GM12864 (cell line): ENCODE results near the gene ZBTB33.

ENCODE experiments used
- DNase-seq: peaks from one replicate; pipeline ENCODE4 v3.0.0-alpha.2; 2011; ENCODE audit warnings: low read depth
- H3K4me3 ChIP-seq: 2 replicates; pipeline ENCODE4 v1.5.1; 2011; ENCODE audit warnings: mild to moderate bottlenecking, low read depth, low read length, control low read depth
- TF ChIP-seq, protein P1 (sequence below): IDR thresholded peaks from 2 replicates; pipeline ENCODE4 v1.5.1; 2011; ENCODE audit warnings: low read depth, mild to moderate bottlenecking, moderate library complexity, low read length, control low read depth, inconsistent platforms; ENCODE audit errors: missing control alignments

Gene ZBTB33

DNA sequence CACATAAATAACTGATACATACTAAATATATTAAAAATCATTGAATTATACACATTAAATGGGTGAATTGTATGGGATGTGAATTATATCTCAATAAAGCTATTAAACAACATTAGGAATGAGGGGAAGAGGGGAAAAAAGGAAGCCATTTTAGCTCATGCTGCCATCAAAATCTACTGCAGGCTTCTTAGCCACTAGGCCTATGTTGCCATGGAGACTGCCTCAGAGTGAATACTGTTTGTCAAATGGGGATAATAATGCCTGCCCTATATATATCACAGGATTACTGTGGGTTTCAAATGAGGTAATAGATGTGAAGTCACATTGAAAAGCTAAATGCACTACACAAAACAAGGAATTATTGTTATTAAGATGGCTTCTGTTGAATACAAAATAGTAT is 39.5 kb downstream of the ZBTB33 start:
- H3K4me3 ChIP-seq = no peak overlapping the region
- DNase-seq = no peak
- TF ChIP-seq, protein P1, sequence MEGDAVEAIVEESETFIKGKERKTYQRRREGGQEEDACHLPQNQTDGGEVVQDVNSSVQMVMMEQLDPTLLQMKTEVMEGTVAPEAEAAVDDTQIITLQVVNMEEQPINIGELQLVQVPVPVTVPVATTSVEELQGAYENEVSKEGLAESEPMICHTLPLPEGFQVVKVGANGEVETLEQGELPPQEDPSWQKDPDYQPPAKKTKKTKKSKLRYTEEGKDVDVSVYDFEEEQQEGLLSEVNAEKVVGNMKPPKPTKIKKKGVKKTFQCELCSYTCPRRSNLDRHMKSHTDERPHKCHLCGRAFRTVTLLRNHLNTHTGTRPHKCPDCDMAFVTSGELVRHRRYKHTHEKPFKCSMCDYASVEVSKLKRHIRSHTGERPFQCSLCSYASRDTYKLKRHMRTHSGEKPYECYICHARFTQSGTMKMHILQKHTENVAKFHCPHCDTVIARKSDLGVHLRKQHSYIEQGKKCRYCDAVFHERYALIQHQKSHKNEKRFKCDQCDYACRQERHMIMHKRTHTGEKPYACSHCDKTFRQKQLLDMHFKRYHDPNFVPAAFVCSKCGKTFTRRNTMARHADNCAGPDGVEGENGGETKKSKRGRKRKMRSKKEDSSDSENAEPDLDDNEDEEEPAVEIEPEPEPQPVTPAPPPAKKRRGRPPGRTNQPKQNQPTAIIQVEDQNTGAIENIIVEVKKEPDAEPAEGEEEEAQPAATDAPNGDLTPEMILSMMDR = no peak

DNA sequence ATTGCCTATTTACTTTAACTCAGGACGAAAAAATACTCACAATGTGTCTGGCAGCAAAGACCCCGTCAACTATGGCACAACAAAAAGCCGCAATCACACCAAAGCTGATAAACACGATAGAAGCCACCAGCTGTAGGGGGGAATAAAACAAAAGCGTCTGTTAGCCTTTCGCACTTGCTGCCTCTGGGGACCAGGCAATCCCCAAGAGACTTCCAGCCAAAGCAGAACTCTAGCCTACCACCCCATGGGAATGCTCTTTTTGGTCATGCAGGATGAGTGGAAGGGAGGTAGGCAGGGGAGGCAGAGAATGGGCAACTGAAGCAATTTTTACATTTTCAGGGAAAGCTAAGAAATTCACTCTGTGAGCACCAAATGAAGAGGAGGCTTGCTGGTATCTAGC is 40.6 kb downstream of the ZBTB33 start:
- DNase-seq = no peak
- H3K4me3 ChIP-seq = no peak overlapping the region
- TF ChIP-seq, protein P1 = no peak

DNA sequence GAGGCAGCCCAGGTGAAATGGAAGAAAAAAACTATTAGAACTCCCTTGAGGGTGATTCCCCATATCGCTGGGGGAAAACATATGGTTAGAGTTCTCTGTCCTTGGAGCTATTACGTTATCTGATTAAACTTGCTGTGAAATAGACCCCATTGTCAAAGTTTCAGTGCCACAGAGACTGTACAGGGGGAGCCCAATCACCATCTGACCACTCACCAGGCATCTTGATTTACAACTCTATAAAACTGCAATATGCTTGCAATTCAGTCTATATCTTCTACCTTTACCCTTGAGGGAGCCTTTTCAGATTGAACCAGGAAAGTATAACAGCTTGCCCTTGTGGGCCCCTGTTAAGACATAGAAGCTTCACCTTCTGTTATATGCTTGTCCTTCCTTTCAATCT is 42.4 kb downstream of the ZBTB33 start:
- no peak overlapping the region for H3K4me3 ChIP-seq
- TF ChIP-seq, protein P1 = no peak
- no peak for DNase-seq

DNA sequence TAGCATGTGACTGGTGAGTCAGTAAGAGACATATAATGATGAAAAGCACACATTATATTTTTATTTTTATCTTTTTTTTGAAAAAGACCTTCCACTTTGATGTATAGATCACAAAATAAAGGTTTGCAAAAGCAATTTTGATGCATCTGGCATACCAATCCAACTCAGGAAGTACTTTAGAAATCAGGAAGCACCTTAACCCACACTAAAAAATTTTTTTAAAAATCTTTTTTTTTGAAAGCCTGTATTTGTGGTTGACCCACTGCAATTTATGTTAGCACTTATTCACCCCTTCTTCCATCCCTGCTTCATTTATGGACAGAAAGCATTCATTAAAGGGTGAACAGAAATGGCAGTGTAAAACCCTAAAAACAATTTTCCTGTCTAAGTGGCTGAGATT is 44.0 kb downstream of the ZBTB33 start:
- H3K4me3 ChIP-seq = no peak overlapping the region
- DNase-seq = no peak
- TF ChIP-seq, protein P1 = no peak

DNA sequence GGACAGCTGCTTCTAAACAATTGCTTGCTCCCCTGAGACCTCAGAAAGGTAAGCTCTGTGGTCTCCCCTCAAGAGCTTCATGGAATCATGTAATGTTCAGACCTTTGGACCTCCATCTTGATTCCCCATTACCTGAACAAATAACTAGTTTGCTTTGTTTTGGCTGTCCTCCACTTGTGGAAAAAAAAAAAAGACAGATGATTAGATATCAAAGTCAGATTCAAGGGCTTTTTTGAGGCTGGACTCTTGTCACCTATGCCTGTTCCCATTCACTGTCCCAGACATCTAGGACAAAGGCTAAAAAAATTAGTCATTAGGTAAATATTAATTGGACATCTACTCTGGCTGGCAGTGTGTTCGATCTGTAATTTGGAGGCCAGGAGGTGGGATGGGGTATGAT is 47.3 kb downstream of the ZBTB33 start:
- no peak overlapping the region for H3K4me3 ChIP-seq
- DNase-seq = no peak
- TF ChIP-seq, protein P1 = no peak

DNA sequence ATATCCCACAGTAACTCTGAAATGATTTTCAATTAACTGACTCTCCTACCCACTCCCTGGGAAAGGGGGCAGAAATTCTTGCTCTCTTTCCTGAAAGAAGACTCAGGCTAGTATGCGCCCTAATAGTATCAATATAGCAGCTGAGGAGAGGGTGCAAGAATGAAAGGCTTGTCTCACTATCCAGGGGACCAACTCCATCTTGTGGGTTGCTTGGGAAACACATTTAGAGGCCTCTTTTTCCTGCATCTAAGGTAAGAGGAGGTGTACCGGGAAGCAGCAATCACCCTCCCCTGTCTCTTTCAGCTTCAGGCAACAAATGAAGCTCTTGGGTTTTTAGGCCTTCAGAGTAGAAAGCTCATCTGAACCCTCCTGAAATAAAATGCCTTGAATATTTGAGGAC is 49.3 kb downstream of the ZBTB33 start:
- H3K4me3 ChIP-seq = no peak overlapping the region
- TF ChIP-seq, protein P1 = peak; percentile 2
- no peak for DNase-seq

DNA sequence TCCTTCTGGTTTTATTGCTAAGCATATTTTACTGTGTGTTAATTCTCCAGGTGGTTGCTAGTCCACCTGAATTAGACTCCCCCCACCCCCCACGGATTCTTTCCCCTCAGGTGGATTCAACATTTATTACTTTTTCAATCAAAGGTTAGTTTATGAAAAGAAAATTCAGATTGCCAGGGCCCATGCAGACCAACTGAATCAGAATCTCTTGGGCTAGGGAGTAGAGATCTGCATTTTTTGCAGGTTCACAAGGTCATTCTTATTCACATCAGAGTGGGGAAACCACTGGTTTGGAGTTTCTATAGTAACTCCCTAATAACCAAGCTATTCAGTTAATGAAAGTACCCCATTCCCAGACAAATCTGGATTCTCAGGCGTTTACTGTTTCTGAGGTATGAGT is 50.9 kb downstream of the ZBTB33 start:
- TF ChIP-seq, protein P1 = no peak
- no peak overlapping the region for H3K4me3 ChIP-seq
- no peak for DNase-seq
